Fibroblast of upper back skin (primary cell): ENCODE results near the gene RFX4.
"Not testable (repeated sequence)": the region's sequence is repeated elsewhere in the genome, so short reads cannot be mapped to it uniquely, and the experiment has no call there.

Experiments
- DNase-seq: peaks from one replicate; pipeline ENCODE4 v3.0.0-alpha.2; 2013

RFX4 gene

GRCh38 chr12:106648736-106649135 is 65.9 kb downstream of the RFX4 start:
- peak; percentile 18 for DNase-seq

GRCh38 chr12:106651552-106651951 is 68.7 kb downstream of the RFX4 start:
- no peak for DNase-seq

- DNase-seq = no peak
Observed at GRCh38 chr12:106652510-106653015, 69.8 kb downstream of the RFX4 start.

- no peak for DNase-seq
Observed at GRCh38 chr12:106655577-106655976, 72.8 kb downstream of the RFX4 start.

GRCh38 chr12:106657488-106657887 is 74.7 kb downstream of the RFX4 start:
- no peak for DNase-seq

GRCh38 chr12:106663385-106663784 is 80.6 kb downstream of the RFX4 start:
- DNase-seq = no peak

- no peak for DNase-seq
Observed at GRCh38 chr12:106669216-106669615, 86.4 kb downstream of the RFX4 start.

GRCh38 chr12:106670131-106670530 is 87.3 kb downstream of the RFX4 start:
- no peak for DNase-seq

- DNase-seq = no peak
Observed at GRCh38 chr12:106671840-106672239, 89.0 kb downstream of the RFX4 start.

- no peak for DNase-seq
Observed at GRCh38 chr12:106672314-106673025, 89.7 kb downstream of the RFX4 start.

GRCh38 chr12:106673141-106673540 is 90.3 kb downstream of the RFX4 start:
- DNase-seq = no peak

GRCh38 chr12:106675651-106676435 is 93.0 kb downstream of the RFX4 start:
- no peak for DNase-seq

GRCh38 chr12:106679574-106679973 is 96.8 kb downstream of the RFX4 start:
- DNase-seq = no peak

- DNase-seq = no peak
Observed at GRCh38 chr12:106680280-106680679, 97.5 kb downstream of the RFX4 start.

- DNase-seq = no peak
Observed at GRCh38 chr12:106681210-106681609, 98.4 kb downstream of the RFX4 start.

- DNase-seq = peak; percentile 6
Observed at GRCh38 chr12:106682594-106683234, 99.9 kb downstream of the RFX4 start.

- DNase-seq = no peak
Observed at GRCh38 chr12:106684497-106684896, 101.7 kb downstream of the RFX4 start.

- no peak for DNase-seq
Observed at GRCh38 chr12:106685381-106685780, 102.6 kb downstream of the RFX4 start.

GRCh38 chr12:106687672-106688071 is 104.9 kb downstream of the RFX4 start:
- DNase-seq = no peak

- DNase-seq = no peak
Observed at GRCh38 chr12:106690569-106691305, 107.9 kb downstream of the RFX4 start.

GRCh38 chr12:106692033-106692432 is 109.2 kb downstream of the RFX4 start:
- not testable (repeated sequence) for DNase-seq

GRCh38 chr12:106692896-106693820 is 110.4 kb downstream of the RFX4 start:
- DNase-seq = no peak
